ENCODE data around the gene APOBEC3G. TPM values are rescaled to one million over a fixed set of nuclear protein-coding genes. Genes with fewer than 3 reads are reported as not detected.
A peak's percentile ranks its signal among the peaks of the same experiment; 100 is the strongest.

The APOBEC3G gene
- polyA plus RNA-seq, 3 donors from 2014 or later: 494 to 885 (median 545) TPM

DNA sequence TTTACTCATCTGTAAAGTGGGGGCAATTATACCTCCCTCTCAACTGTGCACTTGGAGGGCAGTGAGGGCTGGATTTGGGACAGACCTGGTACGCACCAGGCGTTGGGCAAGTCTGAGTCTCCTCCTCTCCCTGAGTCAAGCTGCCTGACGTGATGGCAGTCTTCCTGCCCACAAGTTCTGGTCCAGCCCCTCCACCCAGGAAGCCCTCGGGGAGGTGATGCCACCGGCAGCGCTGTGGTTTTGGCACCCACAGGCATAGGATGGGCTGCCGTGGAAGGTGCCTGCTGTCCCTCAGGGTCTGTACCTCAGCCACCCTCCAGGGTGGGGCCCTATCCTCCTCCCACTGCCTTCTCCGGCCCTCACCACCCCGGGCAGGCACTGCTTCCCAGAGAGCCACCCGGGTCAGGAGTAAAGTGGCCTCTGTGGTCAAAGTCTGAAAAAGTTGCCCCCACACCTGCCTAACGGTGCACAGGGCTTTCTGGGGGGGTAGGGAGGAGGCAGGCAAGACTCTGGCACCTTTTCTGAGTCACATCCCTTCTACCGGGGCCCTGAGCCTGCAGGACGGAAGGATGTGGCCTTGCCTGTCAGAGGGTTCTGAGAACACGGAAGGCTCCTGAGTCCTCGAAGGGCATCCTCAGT, 13.5 kb downstream of the APOBEC3G start:
- peak overlapping the region; percentile 93 to 100 (median 98) for H3K27ac Mint-ChIP-seq
- DNase-seq: peak; percentile 98 to 99 (median 98)
- H3K4me3 Mint-ChIP-seq: peak overlapping the region; percentile 72 to 85 (median 80)

DNA sequence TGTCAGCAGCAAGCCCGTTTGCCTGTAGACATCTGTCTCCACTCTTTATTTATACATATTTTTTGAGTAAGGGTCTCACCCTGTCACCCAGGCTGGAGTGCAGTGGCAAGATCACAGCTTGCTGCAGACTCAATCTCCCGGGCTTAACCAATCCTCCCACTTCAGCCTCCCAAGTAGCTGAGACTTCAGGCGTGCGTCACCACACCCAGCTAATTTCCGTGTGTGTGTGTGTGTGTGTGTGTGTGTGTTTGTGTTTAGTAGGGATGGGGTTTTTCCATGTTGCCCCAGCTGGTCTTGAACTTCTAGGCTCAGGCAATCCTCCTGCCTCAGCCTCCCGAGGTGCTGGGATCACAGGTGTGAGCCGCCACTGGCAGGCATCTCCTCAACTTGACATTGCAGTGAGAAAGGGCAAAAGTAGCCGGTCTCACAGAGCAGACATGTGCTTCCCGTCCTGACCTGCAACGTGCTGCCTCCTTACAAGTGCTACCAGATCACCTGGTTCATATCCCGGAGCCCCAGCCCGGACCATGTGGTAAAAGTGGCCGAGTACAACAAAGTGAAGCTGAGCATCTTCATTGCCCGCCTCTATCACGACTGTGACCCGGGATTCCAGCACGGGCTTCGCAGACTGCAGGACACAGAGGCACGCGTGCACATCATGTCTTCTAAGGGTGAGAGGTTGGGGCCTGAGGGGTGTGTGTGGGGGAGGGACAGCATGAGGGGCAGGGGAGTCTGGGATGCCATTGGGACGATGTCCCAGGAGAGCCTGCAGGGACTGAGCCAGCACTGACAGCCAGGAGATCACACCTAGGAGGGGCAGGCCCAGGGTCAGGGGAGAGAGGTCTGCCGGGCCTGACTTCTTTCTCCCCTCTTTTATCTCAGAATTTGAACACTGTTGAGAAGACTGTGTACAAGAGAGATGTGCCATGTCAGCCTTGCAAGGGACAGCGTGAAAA, 14.3 kb downstream of the APOBEC3G start:
- peaks cover 4 to 6% (median 5%) of the 10 kb centered on the region in 3 donors for H3K36me3 Mint-ChIP-seq
- peaks cover 94 to 98% of the 10 kb centered on the region in 2 donors for H3K4me1 Mint-ChIP-seq
- no peaks in the 10 kb centered on the region for H3K9me3 Mint-ChIP-seq
- peak overlapping the region; percentile 72 to 85 (median 80) for H3K4me3 Mint-ChIP-seq
- peaks cover 19 to 39% (median 28%) of the 10 kb centered on the region in 3 donors for H3K27me3 Mint-ChIP-seq (ENCODE audit: low read depth in 3 of 3)
- no peak for DNase-seq
- peak overlapping the region; percentile 93 to 100 (median 98) for H3K27ac Mint-ChIP-seq

More for the DNA sequence above, 13.5 kb downstream of the APOBEC3G start:
- H3K4me1 Mint-ChIP-seq: peaks cover 94 to 96% of the 10 kb centered on the region in 2 donors
- no peaks in the 10 kb centered on the region for H3K9me3 Mint-ChIP-seq
- peaks cover 21 to 41% (median 28%) of the 10 kb centered on the region in 3 donors for H3K27me3 Mint-ChIP-seq (ENCODE audit: low read depth in 3 of 3)
- H3K36me3 Mint-ChIP-seq: peaks cover 6 to 9% (median 7%) of the 10 kb centered on the region in 3 donors

DNA sequence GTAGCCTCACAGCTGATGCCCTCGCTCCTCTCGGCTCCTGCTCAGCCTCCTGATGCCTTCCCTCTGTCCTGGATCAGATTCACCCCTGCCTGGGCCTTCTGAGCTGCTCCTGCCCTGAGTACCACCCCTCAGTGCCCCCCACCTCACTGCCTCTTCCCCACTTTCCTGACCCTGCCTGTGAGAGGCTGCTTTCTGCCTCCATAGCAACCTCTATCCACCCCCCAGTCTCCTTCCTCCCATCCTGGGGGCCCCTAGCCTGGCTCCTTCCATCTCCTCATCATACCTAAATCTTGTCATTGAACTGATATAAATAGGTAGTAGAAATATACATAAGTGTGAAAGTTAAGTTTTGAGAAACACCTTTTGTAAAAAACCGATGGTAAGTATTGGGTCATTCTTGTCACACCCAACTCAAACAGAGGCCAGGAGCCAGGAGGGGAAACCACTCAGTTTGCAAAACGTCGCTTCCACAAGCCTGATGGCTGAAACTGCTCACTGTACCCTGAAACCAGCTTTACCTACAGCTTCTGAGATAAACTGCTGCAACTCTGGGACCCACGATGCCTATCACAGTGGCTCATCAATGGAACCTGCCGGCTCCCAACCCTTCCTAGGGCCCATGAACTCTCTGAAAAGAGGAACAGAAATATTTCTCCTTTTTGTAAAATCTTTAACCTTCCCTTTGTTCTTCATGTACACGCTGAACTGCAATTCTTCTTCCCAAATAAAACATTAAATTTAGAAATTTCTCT, 15.2 kb downstream of the APOBEC3G start:
- peak in 2 of 3 donors; percentile 23 to 34 for DNase-seq
- peak overlapping the region; percentile 93 to 100 (median 98) for H3K27ac Mint-ChIP-seq
- H3K36me3 Mint-ChIP-seq: peaks cover 4% of the 10 kb centered on the region in 3 donors
- H3K4me3 Mint-ChIP-seq: peak overlapping the region; percentile 72 to 85 (median 80)
- H3K4me1 Mint-ChIP-seq: peaks cover 94 to 98% of the 10 kb centered on the region in 2 donors
- H3K27me3 Mint-ChIP-seq (ENCODE audit: low read depth in 3 of 3): peaks cover 19 to 40% (median 31%) of the 10 kb centered on the region in 3 donors
- H3K9me3 Mint-ChIP-seq: no peaks in the 10 kb centered on the region

GRCh38 chr22:39094717-39095389, 17.8 kb downstream of the APOBEC3G start:
- Mint-ChIP-seq H3K27me3 (ENCODE audit: low read depth in 3 of 3) (peaks cover 16 to 35% (median 35%) of the 10 kb centered on the region in 3 donors), H3K4me1 (peaks cover 94 to 99% of the 10 kb centered on the region in 2 donors), H3K4me3 (peak overlapping the region; percentile 63 to 86 (median 81)), H3K9me3 (no peaks in the 10 kb centered on the region), H3K36me3 (no peaks in the 10 kb centered on the region), H3K27ac (peak overlapping the region; percentile 93 to 100 (median 98))
- DNase-seq: peak; percentile 74 to 76 (median 74)

- H3K4me1 Mint-ChIP-seq: peaks cover 93 to 94% of the 10 kb centered on the region in 2 donors
- peaks cover 5 to 28% (median 24%) of the 10 kb centered on the region in 3 donors for H3K27me3 Mint-ChIP-seq (ENCODE audit: low read depth in 3 of 3)
- H3K4me3 Mint-ChIP-seq: peak overlapping the region; percentile 63 to 86 (median 81)
- no peaks in the 10 kb centered on the region for H3K9me3 Mint-ChIP-seq
- no peaks in the 10 kb centered on the region for H3K36me3 Mint-ChIP-seq
- peak overlapping the region; percentile 93 to 100 (median 98) for H3K27ac Mint-ChIP-seq
- DNase-seq: no peak
Observed at GRCh38 chr22:39095971-39096370, 18.9 kb downstream of the APOBEC3G start.

DNA sequence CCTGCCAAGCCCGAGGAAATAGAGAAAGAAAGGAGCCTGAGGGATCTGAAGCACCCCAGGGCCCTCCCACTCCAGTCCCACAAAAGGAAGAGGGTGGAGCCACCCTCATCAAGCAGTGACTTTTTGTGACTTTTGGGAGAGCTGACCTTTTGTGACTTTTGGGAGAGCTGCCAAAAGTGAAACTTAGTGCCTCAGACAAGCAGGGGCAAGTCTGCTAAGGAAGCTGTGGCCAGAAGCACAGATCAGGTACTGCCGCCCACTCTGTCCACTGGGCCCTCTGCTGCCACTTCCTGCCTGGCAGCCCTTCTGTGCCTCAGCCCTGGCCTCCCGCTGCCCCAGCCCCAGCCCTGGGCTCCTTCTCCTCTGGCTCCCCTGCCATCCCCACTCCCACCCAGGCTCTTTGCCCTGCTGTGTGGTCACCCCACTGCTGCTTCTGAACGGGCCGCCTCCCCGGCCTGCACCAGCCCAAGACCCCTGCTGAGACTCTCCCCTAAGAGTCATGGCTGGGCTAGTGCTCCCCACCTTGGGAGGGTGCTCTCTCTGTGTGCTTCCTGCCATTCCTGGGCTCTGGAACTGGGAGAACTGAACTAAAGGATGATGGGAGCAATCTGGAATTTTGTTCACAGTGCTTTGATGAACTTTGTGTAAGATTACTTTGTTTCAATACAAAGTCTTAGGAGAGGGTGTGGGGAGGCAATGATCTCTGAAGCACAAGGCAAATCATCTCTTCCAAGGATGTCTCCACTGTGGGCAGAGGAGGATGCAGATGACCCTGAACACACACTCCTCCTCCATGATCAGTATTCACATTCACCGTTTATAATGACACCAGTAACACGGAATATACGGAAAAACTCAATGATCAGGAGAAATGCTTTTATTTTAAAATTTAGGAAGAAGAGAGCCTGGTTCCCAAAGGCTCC, 20.3 kb downstream of the APOBEC3G start, which contains the start of gene APOBEC3H:
APOBEC3H (plus strand) TSS at position 147 of the 923 bp plus-strand sequence. CDS start 3,035 bp downstream, outside the sequence.
- peak within 1 kb of the TSS; percentile 93 to 100 (median 98) for H3K27ac Mint-ChIP-seq
- DNase-seq: peak; percentile 63 to 68 (median 67)
- H3K27me3 Mint-ChIP-seq (ENCODE audit: low read depth in 3 of 3): peaks cover 2 to 16% (median 10%) of the 10 kb centered on the region in 3 donors

GRCh38 chr22:39098026-39098425, 21.0 kb downstream of the APOBEC3G start:
- no peaks in the 10 kb centered on the region for H3K9me3 Mint-ChIP-seq
- H3K4me3 Mint-ChIP-seq: peak overlapping the region; percentile 76 to 87 (median 80)
- DNase-seq: peak in 2 of 3 donors; percentile 22 to 42
- peaks cover 73 to 77% of the 10 kb centered on the region in 2 donors for H3K4me1 Mint-ChIP-seq
- no peaks in the 10 kb centered on the region for H3K36me3 Mint-ChIP-seq
- H3K27me3 Mint-ChIP-seq (ENCODE audit: low read depth in 3 of 3): peaks cover 2 to 16% (median 9%) of the 10 kb centered on the region in 3 donors
- peak overlapping the region; percentile 93 to 100 (median 98) for H3K27ac Mint-ChIP-seq

More for the DNA sequence above, 20.3 kb downstream of the APOBEC3G start, which contains the start of gene APOBEC3H:
- Mint-ChIP-seq H3K9me3 (no peaks in the 10 kb centered on the region), H3K4me3 (peak within 1 kb of the TSS; percentile 76 to 87 (median 80)), H3K36me3 (no peaks in the 10 kb centered on the region), H3K4me1 (peaks cover 79 to 83% of the 10 kb centered on the region in 2 donors)

DNA sequence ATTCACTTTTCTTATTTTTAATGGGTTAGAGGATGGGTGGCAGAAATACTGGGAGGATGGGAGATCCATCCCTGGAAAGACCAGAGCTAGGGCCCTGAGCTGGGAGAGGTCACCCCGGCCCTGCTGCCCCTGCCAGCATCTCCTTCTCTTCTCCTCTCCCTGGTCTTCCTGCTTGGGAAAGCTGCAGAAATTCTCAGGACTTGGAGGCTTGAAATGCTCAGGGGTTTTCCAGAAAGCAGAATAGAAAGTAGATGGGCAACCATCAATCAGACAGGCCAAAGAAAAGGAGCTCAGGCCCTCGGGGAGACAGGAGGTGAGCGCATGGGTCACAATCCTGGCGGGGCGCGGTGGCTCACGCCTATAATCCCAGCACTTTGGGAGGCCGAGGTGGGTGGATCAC, 21.5 kb downstream of the APOBEC3G start:
- H3K4me1 Mint-ChIP-seq: peaks cover 75% of the 10 kb centered on the region in 2 donors
- H3K27me3 Mint-ChIP-seq (ENCODE audit: low read depth in 3 of 3): peaks cover 2 to 13% (median 9%) of the 10 kb centered on the region in 3 donors
- no peaks in the 10 kb centered on the region for H3K9me3 Mint-ChIP-seq
- H3K27ac Mint-ChIP-seq: peak overlapping the region; percentile 93 to 100 (median 98)
- DNase-seq: no peak
- peaks cover 0 to 5% (median 0%) of the 10 kb centered on the region in 3 donors for H3K36me3 Mint-ChIP-seq
- peak overlapping the region; percentile 51 to 87 (median 60) for H3K4me3 Mint-ChIP-seq

GRCh38 chr22:39101226-39101625, 24.2 kb downstream of the APOBEC3G start:
- DNase-seq: no peak
- Mint-ChIP-seq H3K27me3 (ENCODE audit: low read depth in 3 of 3) (peaks cover 2 to 10% (median 3%) of the 10 kb centered on the region in 3 donors), H3K9me3 (no peaks in the 10 kb centered on the region), H3K27ac (peak overlapping the region in 3 of 6 donors; percentile 46 to 83 (median 62)), H3K36me3 (peaks cover 0 to 6% (median 0%) of the 10 kb centered on the region in 3 donors), H3K4me3 (peak overlapping the region in 1 of 5 donors; percentile 41), H3K4me1 (peaks cover 50 to 54% of the 10 kb centered on the region in 2 donors)

GRCh38 chr22:39103431-39103830, 26.4 kb downstream of the APOBEC3G start:
- H3K36me3 Mint-ChIP-seq: peaks cover 0 to 6% (median 0%) of the 10 kb centered on the region in 3 donors
- no peak overlapping the region for H3K4me3 Mint-ChIP-seq
- peak overlapping the region in 4 of 6 donors; percentile 52 to 86 (median 65) for H3K27ac Mint-ChIP-seq

GRCh38 chr22:39106326-39106725, 29.3 kb downstream of the APOBEC3G start:
- no peak for DNase-seq
- no peak overlapping the region for H3K27ac Mint-ChIP-seq
- H3K36me3 Mint-ChIP-seq: peaks cover 0 to 6% (median 0%) of the 10 kb centered on the region in 3 donors
- no peaks in the 10 kb centered on the region for H3K9me3 Mint-ChIP-seq
- H3K27me3 Mint-ChIP-seq (ENCODE audit: low read depth in 3 of 3): no peaks in the 10 kb centered on the region
- H3K4me3 Mint-ChIP-seq: no peak overlapping the region
- peaks cover 9 to 15% of the 10 kb centered on the region in 2 donors for H3K4me1 Mint-ChIP-seq

More at GRCh38 chr22:39103431-39103830, 26.4 kb downstream of the APOBEC3G start:
- DNase-seq: no peak
- Mint-ChIP-seq H3K9me3 (no peaks in the 10 kb centered on the region), H3K27me3 (ENCODE audit: low read depth in 3 of 3) (peaks cover 0 to 2% (median 0%) of the 10 kb centered on the region in 3 donors), H3K4me1 (peaks cover 32% of the 10 kb centered on the region in 2 donors)
